Panc1 (cell line): ENCODE measurements around the gene RBM47. TPM values are rescaled to one million over a fixed set of nuclear protein-coding genes. Genes with fewer than 3 reads are reported as not detected.

Experiments used
- ATAC-seq: fragments of 200-7000 bp; cut with Tn5 transposase; 2 replicates; pipeline ENCODE4 v1.9.1; 2020; ENCODE audit warnings: mild to moderate bottlenecking, moderate library complexity
- BruUV-seq: library from RNA; stranded (reverse); fragments of 400-500 nt; replicated peaks from 2 replicates; lab custom pipeline; 2021; lab: Mats Ljungman, UMichigan
- CTCF ChIA-PET: fragments of 300-600 bp; sonication (Branson Sonifier 250); formaldehyde crosslinking; loops from one replicate; lab custom pipeline; 2022; ENCODE audit warnings: antibody characterized with exemption; lab: Charles Lee
- POLR2A ChIA-PET: fragments of 300-600 bp; sonication (Branson Sonifier 250); formaldehyde crosslinking; loops from one replicate; lab custom pipeline; 2022; ENCODE audit warnings: antibody characterized with exemption; lab: Charles Lee
- DNase-seq: peaks from one replicate; pipeline ENCODE4 v3.0.0-alpha.2; 2010; ENCODE audit warnings: low read depth, low spot score
- H3K27ac ChIP-seq: 2 replicates; pipeline ENCODE4 v1.5.1; 2011; ENCODE audit warnings: mild to moderate bottlenecking, low read length, inconsistent platforms
- H3K27me3 ChIP-seq: fragments of 200-500 bp; sonication (Bioruptor generic); 2 replicates; pipeline ENCODE4 v1.6.0; 2014; ENCODE audit warnings: low read length, inconsistent platforms; ENCODE audit not compliant: control insufficient read depth, insufficient read depth
- H3K36me3 ChIP-seq: fragments of 200-500 bp; sonication (Bioruptor generic); 2 replicates; pipeline ENCODE4 v1.5.1; 2014; ENCODE audit warnings: inconsistent platforms, mild to moderate bottlenecking, low read length, moderate library complexity; ENCODE audit not compliant: control insufficient read depth, insufficient read depth
- H3K4me1 ChIP-seq: 2 replicates; pipeline ENCODE4 v1.5.1; 2011; ENCODE audit warnings: inconsistent platforms, mild to moderate bottlenecking, low read length, moderate library complexity; ENCODE audit not compliant: control insufficient read depth, insufficient read depth
- H3K4me3 ChIP-seq, 2 experiments: 2 replicates each; pipeline ENCODE4 v1.5.1; 2011 to 2012; ENCODE audit warnings: low read depth in 2 of 2, low read length in 2 of 2, mild to moderate bottlenecking in 2 of 2, inconsistent platforms in 1 of 2, moderate library complexity in 1 of 2
- H3K9me3 ChIP-seq: fragments of 200-500 bp; sonication (Bioruptor generic); 2 replicates; pipeline ENCODE4 v1.5.1; 2014; ENCODE audit warnings: low read depth, mild to moderate bottlenecking, inconsistent platforms, low read length, moderate library complexity; ENCODE audit not compliant: control insufficient read depth, insufficient read depth
- POLR2AphosphoS5 ChIP-seq: IDR thresholded peaks from 2 replicates; pipeline ENCODE4 v1.6.1; 2012; ENCODE audit warnings: mild to moderate bottlenecking, low read depth, low read length, moderate library complexity
- SIN3A ChIP-seq: IDR thresholded peaks from 2 replicates; pipeline ENCODE4 v1.6.1; 2012; ENCODE audit warnings: low read depth, mild to moderate bottlenecking, low read length, moderate library complexity, borderline replicate concordance; ENCODE audit not compliant: insufficient read depth
- TCF7L2 ChIP-seq: IDR thresholded peaks from 2 replicates; pipeline ENCODE4 v1.6.1; 2011; ENCODE audit warnings: mild to moderate bottlenecking, low read depth, low read length, inconsistent platforms
- in situ Hi-C: cut with HindIII; loops from 2 replicates; pipeline ENCODE4 v1.10.0; 2016; ENCODE audit warnings: low sequenced_read_pairs, low pct_unique_long_range_greater_than_20kb
- intact Hi-C: fragments of 100-400 bp; cut with micrococcal nuclease; formaldehyde crosslinking; loops from one replicate; pipeline ENCODE4 v1.10.0; 2022; ENCODE audit not compliant: unreplicated experiment
- total RNA-seq: library from RNA; stranded (reverse); gene quantifications from one replicate; pipeline ENCODE4 v1.2.1, GENCODE V29; 2021; ENCODE audit not compliant: unreplicated experiment
- TF ChIP-seq, protein P1 (sequence below), 2 experiments: IDR thresholded peaks; 2 replicates each; pipeline ENCODE4 v1.6.1; 2011 to 2012; ENCODE audit warnings: low read depth in 2 of 2, control low read depth in 1 of 2, low read length in 1 of 2, mild to moderate bottlenecking in 1 of 2, moderate library complexity in 1 of 2; ENCODE audit not compliant: insufficient read depth in 1 of 2
- TF ChIP-seq, protein P2 (sequence below): fragments of 450-650 bp; IDR thresholded peaks from 2 replicates; pipeline ENCODE4 v1.5.1; 2017; ENCODE audit warnings: mild to moderate bottlenecking

Gene RBM47
- total RNA-seq, 1 experiment from 2014 or later, result 2.0 TPM

DNA sequence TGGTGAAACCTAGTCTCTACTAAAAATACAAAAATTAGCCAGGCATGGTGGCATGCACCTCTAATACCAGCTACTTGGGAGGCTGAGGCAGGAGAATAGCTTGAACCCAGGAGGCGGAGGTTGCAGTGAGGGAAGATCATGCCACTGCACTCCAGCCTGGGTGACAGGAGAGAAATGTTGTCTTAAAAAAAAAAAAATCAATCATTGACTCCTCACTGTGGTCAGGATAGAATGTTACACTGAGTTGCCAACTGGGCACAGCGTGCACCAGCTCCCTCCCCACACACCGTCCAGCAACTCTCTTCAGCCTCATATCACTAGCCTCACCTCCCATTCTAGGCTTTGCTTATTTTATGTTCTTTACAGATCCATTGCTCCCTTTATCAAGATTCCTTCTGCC, 215.0 kb downstream of the RBM47 start:
- CTCF ChIA-PET, result no interaction called here
- POLR2A ChIA-PET, result interaction anchor here (0.6 kb wide), 1 partner anchor 1327 kb away, joined by 3 read pairs; no protein-coding TSS in a partner anchor
- Histone ChIP-seq H3K27me3 (no peaks in the 10 kb centered on the region), H3K9me3 (no peaks in the 10 kb centered on the region), H3K27ac (no peak overlapping the region), H3K4me3 (no peak overlapping the region), H3K36me3 (no peaks in the 10 kb centered on the region), H3K4me1 (no peaks in the 10 kb centered on the region)
- DNase-seq (no peak), ATAC-seq (no peak)
- intact Hi-C loops, result no loop called here
- in situ Hi-C loops, result no loop called here
- TF ChIP-seq SIN3A (no peak), POLR2AphosphoS5 (no peak), TCF7L2 (no peak)
- TF ChIP-seq, protein P1, sequence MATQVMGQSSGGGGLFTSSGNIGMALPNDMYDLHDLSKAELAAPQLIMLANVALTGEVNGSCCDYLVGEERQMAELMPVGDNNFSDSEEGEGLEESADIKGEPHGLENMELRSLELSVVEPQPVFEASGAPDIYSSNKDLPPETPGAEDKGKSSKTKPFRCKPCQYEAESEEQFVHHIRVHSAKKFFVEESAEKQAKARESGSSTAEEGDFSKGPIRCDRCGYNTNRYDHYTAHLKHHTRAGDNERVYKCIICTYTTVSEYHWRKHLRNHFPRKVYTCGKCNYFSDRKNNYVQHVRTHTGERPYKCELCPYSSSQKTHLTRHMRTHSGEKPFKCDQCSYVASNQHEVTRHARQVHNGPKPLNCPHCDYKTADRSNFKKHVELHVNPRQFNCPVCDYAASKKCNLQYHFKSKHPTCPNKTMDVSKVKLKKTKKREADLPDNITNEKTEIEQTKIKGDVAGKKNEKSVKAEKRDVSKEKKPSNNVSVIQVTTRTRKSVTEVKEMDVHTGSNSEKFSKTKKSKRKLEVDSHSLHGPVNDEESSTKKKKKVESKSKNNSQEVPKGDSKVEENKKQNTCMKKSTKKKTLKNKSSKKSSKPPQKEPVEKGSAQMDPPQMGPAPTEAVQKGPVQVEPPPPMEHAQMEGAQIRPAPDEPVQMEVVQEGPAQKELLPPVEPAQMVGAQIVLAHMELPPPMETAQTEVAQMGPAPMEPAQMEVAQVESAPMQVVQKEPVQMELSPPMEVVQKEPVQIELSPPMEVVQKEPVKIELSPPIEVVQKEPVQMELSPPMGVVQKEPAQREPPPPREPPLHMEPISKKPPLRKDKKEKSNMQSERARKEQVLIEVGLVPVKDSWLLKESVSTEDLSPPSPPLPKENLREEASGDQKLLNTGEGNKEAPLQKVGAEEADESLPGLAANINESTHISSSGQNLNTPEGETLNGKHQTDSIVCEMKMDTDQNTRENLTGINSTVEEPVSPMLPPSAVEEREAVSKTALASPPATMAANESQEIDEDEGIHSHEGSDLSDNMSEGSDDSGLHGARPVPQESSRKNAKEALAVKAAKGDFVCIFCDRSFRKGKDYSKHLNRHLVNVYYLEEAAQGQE (IDR thresholded peaks at IDR 0.05; ENCODE audit: insufficient read depth in 1 of 2, low read depth in 2 of 2, low read length in 1 of 2), result no peak
- TF ChIP-seq, protein P2, sequence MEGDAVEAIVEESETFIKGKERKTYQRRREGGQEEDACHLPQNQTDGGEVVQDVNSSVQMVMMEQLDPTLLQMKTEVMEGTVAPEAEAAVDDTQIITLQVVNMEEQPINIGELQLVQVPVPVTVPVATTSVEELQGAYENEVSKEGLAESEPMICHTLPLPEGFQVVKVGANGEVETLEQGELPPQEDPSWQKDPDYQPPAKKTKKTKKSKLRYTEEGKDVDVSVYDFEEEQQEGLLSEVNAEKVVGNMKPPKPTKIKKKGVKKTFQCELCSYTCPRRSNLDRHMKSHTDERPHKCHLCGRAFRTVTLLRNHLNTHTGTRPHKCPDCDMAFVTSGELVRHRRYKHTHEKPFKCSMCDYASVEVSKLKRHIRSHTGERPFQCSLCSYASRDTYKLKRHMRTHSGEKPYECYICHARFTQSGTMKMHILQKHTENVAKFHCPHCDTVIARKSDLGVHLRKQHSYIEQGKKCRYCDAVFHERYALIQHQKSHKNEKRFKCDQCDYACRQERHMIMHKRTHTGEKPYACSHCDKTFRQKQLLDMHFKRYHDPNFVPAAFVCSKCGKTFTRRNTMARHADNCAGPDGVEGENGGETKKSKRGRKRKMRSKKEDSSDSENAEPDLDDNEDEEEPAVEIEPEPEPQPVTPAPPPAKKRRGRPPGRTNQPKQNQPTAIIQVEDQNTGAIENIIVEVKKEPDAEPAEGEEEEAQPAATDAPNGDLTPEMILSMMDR, result no peak
- BruUV-seq, result no TSS peak

DNA sequence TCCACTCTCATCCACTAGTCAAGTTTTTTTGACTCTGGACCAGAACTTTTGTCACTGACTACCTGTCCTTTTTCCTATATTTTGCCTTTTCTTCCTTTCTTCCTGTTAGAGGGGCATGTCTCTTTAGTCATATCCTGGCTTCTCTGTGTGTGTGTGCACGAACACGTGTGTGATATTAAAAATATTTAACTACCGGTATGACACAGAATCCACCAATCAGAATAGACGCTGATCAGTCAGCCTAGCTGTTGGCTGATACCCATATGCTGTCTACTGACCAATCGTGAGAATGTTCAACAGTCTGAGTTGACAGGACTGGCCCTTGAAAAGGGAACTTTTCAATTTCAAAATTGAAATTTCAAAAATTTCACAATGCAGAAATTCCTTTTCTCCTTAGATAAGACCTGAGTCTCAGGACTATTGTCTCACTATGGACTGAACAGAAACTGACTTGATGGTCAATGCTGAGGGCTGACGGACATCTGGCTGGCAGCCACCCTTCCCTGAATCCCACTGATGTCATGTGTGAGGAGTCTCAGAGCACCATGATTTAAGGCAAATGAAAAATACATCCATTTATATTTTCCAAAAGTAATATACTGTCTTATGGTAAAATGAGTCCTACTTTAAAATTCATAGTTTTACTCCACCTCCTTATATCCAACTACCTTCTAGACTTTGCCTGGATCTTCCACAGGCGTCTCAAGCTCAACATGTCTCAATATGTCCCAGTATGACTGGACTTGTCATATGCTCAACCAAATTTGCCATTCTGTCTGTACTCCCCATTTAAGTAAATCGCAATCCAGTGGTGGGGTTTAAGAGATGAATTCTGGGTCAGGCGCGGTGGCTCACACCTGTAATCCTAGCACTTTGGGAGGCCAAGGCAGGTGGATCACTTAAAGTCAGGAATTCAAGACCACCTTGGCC, 216.5 kb downstream of the RBM47 start:
- Histone ChIP-seq H3K27me3 (no peaks in the 10 kb centered on the region), H3K4me3 (no peak overlapping the region), H3K9me3 (no peaks in the 10 kb centered on the region), H3K27ac (no peak overlapping the region), H3K36me3 (no peaks in the 10 kb centered on the region), H3K4me1 (no peaks in the 10 kb centered on the region)
- in situ Hi-C loops, result no loop called here
- BruUV-seq, result no TSS peak
- ChIA-PET POLR2A (no interaction called here), CTCF (no interaction called here)
- intact Hi-C loops, result no loop called here
- ATAC-seq, result no peak
- no peak for DNase-seq
- no peak for TF ChIP-seq TCF7L2
- no peak for TF ChIP-seq POLR2AphosphoS5
- no peak for TF ChIP-seq SIN3A
- TF ChIP-seq, protein P1 (IDR thresholded peaks at IDR 0.05; ENCODE audit: insufficient read depth in 1 of 2, low read depth in 2 of 2, low read length in 1 of 2), result no peak
- TF ChIP-seq, protein P2, result no peak
